ENCODE data around the gene MTFP1.
"Not testable (repeated sequence)": the region's sequence is repeated elsewhere in the genome, so short reads cannot be mapped to it uniquely, and the experiment has no call there.

The MTFP1 gene

GRCh38 chr22:30444632-30445437 is 19.3 kb downstream of the MTFP1 start:
- Histone ChIP-seq H3K27ac (no peak overlapping the region), H3K4me3 (no peak overlapping the region)

- no peak overlapping the region for H3K27ac ChIP-seq
- no peak overlapping the region for H3K4me3 ChIP-seq
These were observed 20.0 kb downstream of the MTFP1 start for GRCh38 chr22:30445438-30446145.

- H3K27ac ChIP-seq = no peak overlapping the region
These were observed 22.1 kb downstream of the MTFP1 start for GRCh38 chr22:30447656-30448055.

GRCh38 chr22:30451488-30451887 is 25.9 kb downstream of the MTFP1 start:
- not testable (repeated sequence) for H3K27ac ChIP-seq, H3K4me3 ChIP-seq

More at GRCh38 chr22:30447656-30448055, 22.1 kb downstream of the MTFP1 start:
- no peak overlapping the region for H3K4me3 ChIP-seq

GRCh38 chr22:30452861-30453260 is 27.3 kb downstream of the MTFP1 start:
- Histone ChIP-seq H3K4me3 (no peak overlapping the region), H3K27ac (no peak overlapping the region)

GRCh38 chr22:30453731-30454510 is 28.4 kb downstream of the MTFP1 start:
- no peak overlapping the region for H3K27ac ChIP-seq
- H3K4me3 ChIP-seq = no peak overlapping the region

- H3K27ac ChIP-seq = no peak overlapping the region
- no peak overlapping the region for H3K4me3 ChIP-seq
These were observed 29.7 kb downstream of the MTFP1 start for GRCh38 chr22:30455075-30455840.

GRCh38 chr22:30457981-30458380 is 32.4 kb downstream of the MTFP1 start:
- Histone ChIP-seq H3K4me3 (no peak overlapping the region), H3K27ac (no peak overlapping the region)

GRCh38 chr22:30459181-30460052 is 33.8 kb downstream of the MTFP1 start:
- H3K27ac ChIP-seq = no peak overlapping the region
- no peak overlapping the region for H3K4me3 ChIP-seq

- Histone ChIP-seq H3K27ac (no peak overlapping the region), H3K4me3 (no peak overlapping the region)
These were observed 34.6 kb downstream of the MTFP1 start for GRCh38 chr22:30460147-30460546.

- H3K27ac ChIP-seq, H3K4me3 ChIP-seq: not testable (repeated sequence)
These were observed 35.0 kb downstream of the MTFP1 start for GRCh38 chr22:30460555-30460954.

- no peak overlapping the region for H3K4me3 ChIP-seq
- no peak overlapping the region for H3K27ac ChIP-seq
These were observed 43.6 kb downstream of the MTFP1 start for GRCh38 chr22:30469165-30469564.

- Histone ChIP-seq H3K27ac (no peak overlapping the region), H3K4me3 (no peak overlapping the region)
These were observed 45.1 kb downstream of the MTFP1 start for GRCh38 chr22:30470655-30471054.

GRCh38 chr22:30471616-30472318 is 46.2 kb downstream of the MTFP1 start, which contains the start of gene SEC14L3:
SEC14L3 (minus strand) TSS chr22:30472017; CDS start chr22:30471958, 59 bp downstream.
- no peak within 1 kb of the TSS for H3K4me3 ChIP-seq
- H3K27ac ChIP-seq = no peak within 1 kb of the TSS

GRCh38 chr22:30472994-30473720 is 47.6 kb downstream of the MTFP1 start:
- Histone ChIP-seq H3K4me3 (no peak overlapping the region), H3K27ac (no peak overlapping the region)

GRCh38 chr22:30474121-30474520 is 48.6 kb downstream of the MTFP1 start:
- no peak overlapping the region for H3K4me3 ChIP-seq
- no peak overlapping the region for H3K27ac ChIP-seq

GRCh38 chr22:30474683-30475424 is 49.3 kb downstream of the MTFP1 start:
- no peak overlapping the region for H3K4me3 ChIP-seq
- no peak overlapping the region for H3K27ac ChIP-seq
